Measurements from ENCODE around the gene CHAF1A.

CHAF1A gene

GRCh38 chr19:4367781-4368127, 34.7 kb upstream of the CHAF1A start:
- Histone ChIP-seq H3K27ac (ENCODE audit: low read length) (no peak overlapping the region), H3K4me3 (ENCODE audit: low read length) (no peak overlapping the region), H3K27me3 (ENCODE audit: control insufficient read depth, insufficient read depth, low read length) (no peaks in the 10 kb centered on the region), H3K4me1 (ENCODE audit: control insufficient read depth, insufficient read depth, low read length) (peaks cover 11% of the 10 kb centered on the region), H3K36me3 (ENCODE audit: control insufficient read depth, insufficient read depth, low read length) (peaks cover 13% of the 10 kb centered on the region; the same call in 1 of the 2 replicates), H3K9me3 (ENCODE audit: control insufficient read depth, insufficient read depth, low read length) (no peaks in the 10 kb centered on the region)
- no CpG with 5 or more reads among the region's 13 CpGs for WGBS (ENCODE audit: insufficient coverage, insufficient read length)
- no peak for DNase-seq (ENCODE audit: low read depth, low spot score)

- WGBS (ENCODE audit: insufficient coverage, insufficient read length) = no CpG with 5 or more reads among the region's 19 CpGs
- peaks cover 11% of the 10 kb centered on the region for H3K4me1 ChIP-seq (ENCODE audit: control insufficient read depth, insufficient read depth, low read length)
- H3K36me3 ChIP-seq (ENCODE audit: control insufficient read depth, insufficient read depth, low read length) = peaks cover 13% of the 10 kb centered on the region; the same call in 1 of the 2 replicates
- H3K27ac ChIP-seq (ENCODE audit: low read length) = no peak overlapping the region
- H3K4me3 ChIP-seq (ENCODE audit: low read length) = no peak overlapping the region
- H3K9me3 ChIP-seq (ENCODE audit: control insufficient read depth, insufficient read depth, low read length) = no peaks in the 10 kb centered on the region
- no peak for DNase-seq (ENCODE audit: low read depth, low spot score)
- no peaks in the 10 kb centered on the region for H3K27me3 ChIP-seq (ENCODE audit: control insufficient read depth, insufficient read depth, low read length)
Observed at GRCh38 chr19:4368128-4368820, 34.2 kb upstream of the CHAF1A start.

GRCh38 chr19:4369109-4369887, 33.1 kb upstream of the CHAF1A start:
- WGBS (ENCODE audit: insufficient coverage, insufficient read length) = no CpG with 5 or more reads among the region's 25 CpGs
- no peak overlapping the region for H3K27ac ChIP-seq (ENCODE audit: low read length)
- H3K9me3 ChIP-seq (ENCODE audit: control insufficient read depth, insufficient read depth, low read length) = no peaks in the 10 kb centered on the region
- peaks cover 11% of the 10 kb centered on the region for H3K4me1 ChIP-seq (ENCODE audit: control insufficient read depth, insufficient read depth, low read length)
- no peak for DNase-seq (ENCODE audit: low read depth, low spot score)
- H3K27me3 ChIP-seq (ENCODE audit: control insufficient read depth, insufficient read depth, low read length) = no peaks in the 10 kb centered on the region
- H3K36me3 ChIP-seq (ENCODE audit: control insufficient read depth, insufficient read depth, low read length) = peaks cover 8% of the 10 kb centered on the region; the same call in 1 of the 2 replicates
- no peak overlapping the region for H3K4me3 ChIP-seq (ENCODE audit: low read length)

DNA sequence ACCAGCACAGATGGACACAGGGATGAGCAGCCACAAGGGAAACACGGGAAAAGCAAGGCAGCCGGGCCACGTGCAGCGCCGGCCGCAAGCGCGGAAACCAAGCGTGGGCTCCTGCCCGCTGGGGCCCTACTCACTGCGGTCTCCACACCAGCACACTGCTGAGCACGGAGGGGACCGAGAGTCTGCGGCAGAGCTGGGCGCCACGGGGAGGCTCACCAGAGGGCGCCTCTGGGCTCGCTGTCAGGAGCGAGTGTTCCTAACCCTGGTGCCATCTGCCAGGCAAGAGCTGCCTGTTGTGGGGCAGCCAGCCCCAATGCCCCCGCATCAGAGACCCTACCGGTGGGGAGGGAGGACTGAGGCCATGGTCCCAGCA, 32.6 kb upstream of the CHAF1A start:
- H3K27me3 ChIP-seq (ENCODE audit: control insufficient read depth, insufficient read depth, low read length) = no peaks in the 10 kb centered on the region
- peaks cover 16% of the 10 kb centered on the region for H3K4me1 ChIP-seq (ENCODE audit: control insufficient read depth, insufficient read depth, low read length)
- no peak overlapping the region for H3K27ac ChIP-seq (ENCODE audit: low read length)
- no CpG with 5 or more reads among the region's 21 CpGs for WGBS (ENCODE audit: insufficient coverage, insufficient read length)
- no peaks in the 10 kb centered on the region for H3K9me3 ChIP-seq (ENCODE audit: control insufficient read depth, insufficient read depth, low read length)
- H3K4me3 ChIP-seq (ENCODE audit: low read length) = no peak overlapping the region
- DNase-seq (ENCODE audit: low read depth, low spot score) = no peak
- H3K36me3 ChIP-seq (ENCODE audit: control insufficient read depth, insufficient read depth, low read length) = peaks cover 8% of the 10 kb centered on the region; the same call in 1 of the 2 replicates

DNA sequence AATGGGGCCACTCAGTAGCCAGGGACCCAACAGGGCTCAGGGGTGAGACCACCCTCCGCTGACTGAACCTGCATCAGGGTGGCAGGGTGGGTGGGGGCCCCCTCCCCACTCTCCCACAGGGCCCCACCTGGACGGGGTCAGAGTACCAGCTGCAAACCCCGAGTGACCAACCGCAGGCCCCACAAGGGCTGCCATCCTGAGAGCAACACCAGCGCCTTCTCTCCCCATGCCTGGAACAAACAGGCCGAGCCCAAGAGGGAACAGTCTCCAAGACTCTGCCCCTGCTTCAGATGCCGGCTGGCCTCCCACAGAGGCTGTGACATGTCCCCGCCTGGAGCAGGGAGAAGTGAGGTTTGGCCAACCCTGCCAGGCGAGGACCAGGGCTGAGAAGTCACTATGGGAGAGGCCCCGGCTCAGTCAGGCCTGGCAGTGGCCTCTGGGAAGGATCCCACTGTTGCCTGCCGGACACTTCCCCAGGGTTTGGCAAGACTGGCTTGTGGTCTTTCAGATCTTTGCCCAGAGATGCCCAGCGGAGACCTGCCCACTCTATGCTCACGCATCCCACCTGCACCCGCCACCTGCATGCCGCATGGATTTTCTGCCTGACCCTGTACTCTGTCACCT, 31.9 kb upstream of the CHAF1A start:
- no peak for DNase-seq (ENCODE audit: low read depth, low spot score)
- Histone ChIP-seq H3K9me3 (ENCODE audit: control insufficient read depth, insufficient read depth, low read length) (no peaks in the 10 kb centered on the region), H3K27ac (ENCODE audit: low read length) (no peak overlapping the region), H3K27me3 (ENCODE audit: control insufficient read depth, insufficient read depth, low read length) (no peaks in the 10 kb centered on the region), H3K4me3 (ENCODE audit: low read length) (no peak overlapping the region), H3K4me1 (ENCODE audit: control insufficient read depth, insufficient read depth, low read length) (peaks cover 22% of the 10 kb centered on the region), H3K36me3 (ENCODE audit: control insufficient read depth, insufficient read depth, low read length) (peaks cover 5% of the 10 kb centered on the region; the same call in 1 of the 2 replicates)
- WGBS (ENCODE audit: insufficient coverage, insufficient read length) = no CpG with 5 or more reads among the region's 15 CpGs

GRCh38 chr19:4371247-4372164, 30.9 kb upstream of the CHAF1A start:
- Histone ChIP-seq H3K27me3 (ENCODE audit: control insufficient read depth, insufficient read depth, low read length) (no peaks in the 10 kb centered on the region), H3K4me1 (ENCODE audit: control insufficient read depth, insufficient read depth, low read length) (peaks cover 28% of the 10 kb centered on the region), H3K9me3 (ENCODE audit: control insufficient read depth, insufficient read depth, low read length) (no peaks in the 10 kb centered on the region), H3K36me3 (ENCODE audit: control insufficient read depth, insufficient read depth, low read length) (peaks cover 2% of the 10 kb centered on the region; the same call in 1 of the 2 replicates), H3K27ac (ENCODE audit: low read length) (no peak overlapping the region), H3K4me3 (ENCODE audit: low read length) (no peak overlapping the region)
- WGBS (ENCODE audit: insufficient coverage, insufficient read length) = no CpG with 5 or more reads among the region's 31 CpGs
- no peak for DNase-seq (ENCODE audit: low read depth, low spot score)

GRCh38 chr19:4372165-4373012, 30.1 kb upstream of the CHAF1A start:
- DNase-seq (ENCODE audit: low read depth, low spot score) = no peak
- Histone ChIP-seq H3K27ac (ENCODE audit: low read length) (no peak overlapping the region), H3K4me1 (ENCODE audit: control insufficient read depth, insufficient read depth, low read length) (peaks cover 29% of the 10 kb centered on the region), H3K9me3 (ENCODE audit: control insufficient read depth, insufficient read depth, low read length) (no peaks in the 10 kb centered on the region), H3K36me3 (ENCODE audit: control insufficient read depth, insufficient read depth, low read length) (0 out of 2 replicates have a peak, but pooled peaks cover 2% of the 10 kb centered on the region), H3K27me3 (ENCODE audit: control insufficient read depth, insufficient read depth, low read length) (no peaks in the 10 kb centered on the region), H3K4me3 (ENCODE audit: low read length) (no peak overlapping the region)
- no CpG with 5 or more reads among the region's 22 CpGs for WGBS (ENCODE audit: insufficient coverage, insufficient read length)

DNA sequence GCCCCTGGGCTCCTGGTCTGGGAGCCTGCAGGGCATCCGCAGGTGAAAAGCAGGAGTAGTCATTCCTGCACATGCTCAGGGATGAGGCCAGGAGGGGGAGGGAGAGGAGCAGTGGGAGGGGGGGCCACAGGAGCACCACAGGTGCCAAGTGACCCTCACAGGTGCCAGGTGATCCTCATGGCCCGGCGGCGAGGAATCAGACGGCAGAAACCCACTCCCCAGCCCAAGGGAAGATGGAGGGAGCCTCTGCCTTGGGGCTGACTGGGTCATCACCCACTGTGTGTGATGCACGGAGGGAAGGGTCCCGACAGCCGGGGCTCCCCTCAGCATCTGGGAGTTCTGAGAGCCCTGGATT, 29.4 kb upstream of the CHAF1A start:
- no peaks in the 10 kb centered on the region for H3K9me3 ChIP-seq (ENCODE audit: control insufficient read depth, insufficient read depth, low read length)
- no peaks in the 10 kb centered on the region for H3K27me3 ChIP-seq (ENCODE audit: control insufficient read depth, insufficient read depth, low read length)
- H3K36me3 ChIP-seq (ENCODE audit: control insufficient read depth, insufficient read depth, low read length) = 0 out of 2 replicates have a peak, but pooled peaks cover 2% of the 10 kb centered on the region
- DNase-seq (ENCODE audit: low read depth, low spot score) = no peak
- H3K4me1 ChIP-seq (ENCODE audit: control insufficient read depth, insufficient read depth, low read length) = peaks cover 29% of the 10 kb centered on the region
- no peak overlapping the region for H3K27ac ChIP-seq (ENCODE audit: low read length)
- WGBS (ENCODE audit: insufficient coverage, insufficient read length) = no CpG with 5 or more reads among the region's 8 CpGs
- no peak overlapping the region for H3K4me3 ChIP-seq (ENCODE audit: low read length)

- no peak for DNase-seq (ENCODE audit: low read depth, low spot score)
- Histone ChIP-seq H3K27ac (ENCODE audit: low read length) (no peak overlapping the region), H3K27me3 (ENCODE audit: control insufficient read depth, insufficient read depth, low read length) (no peaks in the 10 kb centered on the region), H3K4me1 (ENCODE audit: control insufficient read depth, insufficient read depth, low read length) (peaks cover 29% of the 10 kb centered on the region), H3K9me3 (ENCODE audit: control insufficient read depth, insufficient read depth, low read length) (no peaks in the 10 kb centered on the region), H3K4me3 (ENCODE audit: low read length) (no peak overlapping the region), H3K36me3 (ENCODE audit: control insufficient read depth, insufficient read depth, low read length) (0 out of 2 replicates have a peak, but pooled peaks cover 2% of the 10 kb centered on the region)
- WGBS (ENCODE audit: insufficient coverage, insufficient read length) = no CpG with 5 or more reads among the region's 25 CpGs
Observed at GRCh38 chr19:4373601-4374497, 28.6 kb upstream of the CHAF1A start.

Data from iPS DF 6.9 (cell line).